Adipocyte (in vitro differentiated cells): ENCODE results near the gene FAM199X.

Experiments
- DNase-seq: peaks from one replicate; pipeline ENCODE4 v3.0.0-alpha.2; 2015; ENCODE audit warnings: low read depth
- H3K27me3 ChIP-seq: replicated peaks from 2 replicates; pipeline ENCODE4 v1.7.0; 2013; ENCODE audit warnings: mild to moderate bottlenecking, low read length, moderate library complexity; ENCODE audit not compliant: control insufficient read depth, insufficient read depth
- H3K36me3 ChIP-seq: 2 replicates; pipeline ENCODE4 v1.7.0; 2013; ENCODE audit warnings: low read length, mild to moderate bottlenecking, moderate library complexity; ENCODE audit not compliant: control insufficient read depth, insufficient read depth, severe bottlenecking
- H3K4me1 ChIP-seq: 2 replicates; pipeline ENCODE4 v1.7.0; 2013; ENCODE audit warnings: mild to moderate bottlenecking, low read length, moderate library complexity; ENCODE audit not compliant: control insufficient read depth, insufficient read depth
- H3K4me3 ChIP-seq: 2 replicates; pipeline ENCODE4 v1.7.0; 2013; ENCODE audit warnings: mild to moderate bottlenecking, low read length, moderate library complexity
- H3K9ac ChIP-seq: 2 replicates; pipeline ENCODE4 v1.7.0; 2013; ENCODE audit warnings: mild to moderate bottlenecking, low read length, moderate library complexity
- H3K9me3 ChIP-seq: 2 replicates; pipeline ENCODE4 v1.7.0; 2013; ENCODE audit warnings: mild to moderate bottlenecking, low read length, moderate library complexity; ENCODE audit not compliant: control insufficient read depth

The FAM199X gene

GRCh38 chrX:104141087-104141760, 25.0 kb upstream of the FAM199X start:
- Histone ChIP-seq H3K4me1 (peaks cover 1% of the 10 kb centered on the region), H3K36me3 (no peaks in the 10 kb centered on the region), H3K4me3 (no peak overlapping the region), H3K9me3 (no peaks in the 10 kb centered on the region), H3K27me3 (no peaks in the 10 kb centered on the region), H3K9ac (no peak overlapping the region)
- no peak for DNase-seq

GRCh38 chrX:104151037-104151436, 15.2 kb upstream of the FAM199X start:
- Histone ChIP-seq H3K9ac (no peak overlapping the region), H3K4me1 (no peaks in the 10 kb centered on the region), H3K27me3 (no peaks in the 10 kb centered on the region), H3K4me3 (no peak overlapping the region), H3K36me3 (no peaks in the 10 kb centered on the region), H3K9me3 (no peaks in the 10 kb centered on the region)
- no peak for DNase-seq

GRCh38 chrX:104156630-104157529, 9.4 kb upstream of the FAM199X start, which contains the start of gene SLC25A53:
Gene SLC25A53 (minus strand): TSS chrX:104157009. CDS start chrX:104105257, 51,752 bp downstream.
- DNase-seq = peak; percentile 86
- peaks cover 2% of the 10 kb centered on the region for H3K27me3 ChIP-seq
- H3K4me1 ChIP-seq = peaks cover 6% of the 10 kb centered on the region
- peak within 1 kb of the TSS; percentile 93 for H3K9ac ChIP-seq
- no peaks in the 10 kb centered on the region for H3K36me3 ChIP-seq
- peak within 1 kb of the TSS; percentile 92 for H3K4me3 ChIP-seq
- no peaks in the 10 kb centered on the region for H3K9me3 ChIP-seq

GRCh38 chrX:104166735-104167436, 633 bp downstream of the FAM199X start:
- H3K4me1 ChIP-seq = peaks cover 12% of the 10 kb centered on the region

GRCh38 chrX:104168127-104168526, 1.9 kb downstream of the FAM199X start:
- Histone ChIP-seq H3K4me3 (peak overlapping the region; percentile 89), H3K9ac (peak overlapping the region; percentile 92), H3K9me3 (no peaks in the 10 kb centered on the region), H3K27me3 (peaks cover 2% of the 10 kb centered on the region), H3K36me3 (peaks cover 2% of the 10 kb centered on the region), H3K4me1 (peaks cover 18% of the 10 kb centered on the region)
- DNase-seq = no peak

More at GRCh38 chrX:104166735-104167436, 633 bp downstream of the FAM199X start:
- Histone ChIP-seq H3K4me3 (peak overlapping the region; percentile 89), H3K36me3 (peaks cover 2% of the 10 kb centered on the region), H3K9ac (peak overlapping the region; percentile 92), H3K9me3 (no peaks in the 10 kb centered on the region), H3K27me3 (peaks cover 6% of the 10 kb centered on the region)
- peak; percentile 20 for DNase-seq

GRCh38 chrX:104172121-104172520, 5.9 kb downstream of the FAM199X start:
- H3K36me3 ChIP-seq = peaks cover 4% of the 10 kb centered on the region
- H3K4me1 ChIP-seq = peaks cover 24% of the 10 kb centered on the region
- H3K9me3 ChIP-seq = no peaks in the 10 kb centered on the region
- no peak overlapping the region for H3K9ac ChIP-seq
- no peak for DNase-seq
- peaks cover 2% of the 10 kb centered on the region for H3K27me3 ChIP-seq
- no peak overlapping the region for H3K4me3 ChIP-seq

- H3K27me3 ChIP-seq = peaks cover 2% of the 10 kb centered on the region
- H3K4me1 ChIP-seq = peaks cover 24% of the 10 kb centered on the region
- no peak for DNase-seq
- no peak overlapping the region for H3K9ac ChIP-seq
- H3K36me3 ChIP-seq = peaks cover 4% of the 10 kb centered on the region
- H3K9me3 ChIP-seq = no peaks in the 10 kb centered on the region
- no peak overlapping the region for H3K4me3 ChIP-seq
These were observed 6.5 kb downstream of the FAM199X start for GRCh38 chrX:104172788-104173187.

GRCh38 chrX:104173841-104174240, 7.6 kb downstream of the FAM199X start:
- Histone ChIP-seq H3K9me3 (peaks cover 5% of the 10 kb centered on the region), H3K27me3 (peaks cover 2% of the 10 kb centered on the region), H3K4me3 (no peak overlapping the region), H3K4me1 (peaks cover 16% of the 10 kb centered on the region), H3K36me3 (peaks cover 10% of the 10 kb centered on the region), H3K9ac (no peak overlapping the region)
- no peak for DNase-seq

GRCh38 chrX:104183685-104184084, 17.4 kb downstream of the FAM199X start:
- peaks cover 5% of the 10 kb centered on the region for H3K9me3 ChIP-seq
- H3K4me1 ChIP-seq = no peaks in the 10 kb centered on the region
- no peak overlapping the region for H3K9ac ChIP-seq
- peaks cover 7% of the 10 kb centered on the region for H3K27me3 ChIP-seq
- DNase-seq = no peak
- peaks cover 41% of the 10 kb centered on the region for H3K36me3 ChIP-seq
- H3K4me3 ChIP-seq = no peak overlapping the region

GRCh38 chrX:104187931-104188330, 21.7 kb downstream of the FAM199X start:
- H3K4me1 ChIP-seq = no peaks in the 10 kb centered on the region
- peaks cover 7% of the 10 kb centered on the region for H3K27me3 ChIP-seq
- H3K9me3 ChIP-seq = no peaks in the 10 kb centered on the region
- no peak for DNase-seq
- no peak overlapping the region for H3K4me3 ChIP-seq
- peaks cover 65% of the 10 kb centered on the region for H3K36me3 ChIP-seq
- no peak overlapping the region for H3K9ac ChIP-seq

- peaks cover 65% of the 10 kb centered on the region for H3K36me3 ChIP-seq
- DNase-seq = no peak
- no peaks in the 10 kb centered on the region for H3K4me1 ChIP-seq
- H3K4me3 ChIP-seq = no peak overlapping the region
- peaks cover 7% of the 10 kb centered on the region for H3K27me3 ChIP-seq
- H3K9ac ChIP-seq = no peak overlapping the region
- no peaks in the 10 kb centered on the region for H3K9me3 ChIP-seq
These were observed 23.6 kb downstream of the FAM199X start for GRCh38 chrX:104189837-104190236.
